ENCODE data around the gene HOXA4.
A peak's percentile ranks its signal among the peaks of the same experiment; 100 is the strongest.

HOXA4 gene

GRCh38 chr7:27159266-27160144 lies 28.9 kb upstream of the HOXA4 start:
- no peak for TF ChIP-seq ZFX (IDR thresholded peaks at IDR 0.05)
- no peak for TF ChIP-seq CTCF (conservative IDR thresholded peaks at IDR 0.05)
- no peak overlapping the region; the same call in 1 of the 2 replicates for H3K27ac ChIP-seq

GRCh38 chr7:27158436-27159265 lies 28.1 kb upstream of the HOXA4 start:
- no peak overlapping the region for H3K27ac ChIP-seq
- no peak for TF ChIP-seq CTCF (conservative IDR thresholded peaks at IDR 0.05)

- TF ChIP-seq ZFX (IDR thresholded peaks at IDR 0.05): no peak
- TF ChIP-seq CTCF (conservative IDR thresholded peaks at IDR 0.05): no peak
Measured at GRCh38 chr7:27157702-27158431, 27.3 kb upstream of the HOXA4 start.

GRCh38 chr7:27156916-27157701 lies 26.6 kb upstream of the HOXA4 start:
- no peak overlapping the region for H3K27ac ChIP-seq

More at GRCh38 chr7:27157702-27158431, 27.3 kb upstream of the HOXA4 start:
- no peak overlapping the region for H3K27ac ChIP-seq

GRCh38 chr7:27156508-27156898 lies 25.9 kb upstream of the HOXA4 start, which contains the start of gene HOXA7:
Gene HOXA7, minus strand, starts transcription at chr7:27156675. Its CDS starts 130 bp downstream, at chr7:27156545.
- H3K27ac ChIP-seq: peak within 1 kb of the TSS; percentile 57
- no peak for TF ChIP-seq CTCF (conservative IDR thresholded peaks at IDR 0.05)
- TF ChIP-seq ZFX (IDR thresholded peaks at IDR 0.05): no peak

More at GRCh38 chr7:27156916-27157701, 26.6 kb upstream of the HOXA4 start:
- TF ChIP-seq ZFX (IDR thresholded peaks at IDR 0.05) (no peak), CTCF (conservative IDR thresholded peaks at IDR 0.05) (no peak)

- H3K27ac ChIP-seq: peak overlapping the region; percentile 57
- TF ChIP-seq CTCF (conservative IDR thresholded peaks at IDR 0.05) (peak; percentile 22), ZFX (IDR thresholded peaks at IDR 0.05) (no peak)
Measured at GRCh38 chr7:27155816-27156507, 25.4 kb upstream of the HOXA4 start.
